ENCODE measurements around the gene ERG28. TPM values are rescaled to one million over a fixed set of nuclear protein-coding genes. Genes with fewer than 3 reads are reported as not detected.
A peak's percentile ranks its signal among the peaks of the same experiment; 100 is the strongest.

Gene ERG28
- total RNA-seq, 4 donors from 2014 or later: 3.7 to 6.4 (median 4.7) TPM

- ATAC-seq: no peak
Measured at GRCh38 chr14:75667099-75667765, 6.6 kb upstream of the ERG28 start.

DNA sequence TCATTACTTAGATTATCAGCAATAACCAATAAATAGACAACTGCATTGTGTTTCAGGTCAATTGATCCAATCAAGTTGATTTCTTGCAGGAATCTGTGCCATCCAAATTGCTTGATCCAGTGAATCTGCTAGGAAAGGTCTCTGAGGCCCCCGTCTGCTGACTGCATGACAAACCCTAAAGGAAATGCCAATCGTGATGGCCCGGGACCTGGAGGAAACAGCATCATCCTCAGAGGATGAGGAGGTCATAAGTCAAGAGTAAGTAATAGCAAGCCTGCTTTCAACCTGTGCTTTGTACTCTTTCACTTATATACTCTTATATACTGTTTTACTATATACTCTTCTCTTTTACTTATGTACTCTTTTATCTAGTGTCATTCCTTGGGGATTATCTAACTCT is 2.3 kb upstream of the ERG28 start:
- no peak for ATAC-seq
- TF ChIP-seq, protein P1, sequence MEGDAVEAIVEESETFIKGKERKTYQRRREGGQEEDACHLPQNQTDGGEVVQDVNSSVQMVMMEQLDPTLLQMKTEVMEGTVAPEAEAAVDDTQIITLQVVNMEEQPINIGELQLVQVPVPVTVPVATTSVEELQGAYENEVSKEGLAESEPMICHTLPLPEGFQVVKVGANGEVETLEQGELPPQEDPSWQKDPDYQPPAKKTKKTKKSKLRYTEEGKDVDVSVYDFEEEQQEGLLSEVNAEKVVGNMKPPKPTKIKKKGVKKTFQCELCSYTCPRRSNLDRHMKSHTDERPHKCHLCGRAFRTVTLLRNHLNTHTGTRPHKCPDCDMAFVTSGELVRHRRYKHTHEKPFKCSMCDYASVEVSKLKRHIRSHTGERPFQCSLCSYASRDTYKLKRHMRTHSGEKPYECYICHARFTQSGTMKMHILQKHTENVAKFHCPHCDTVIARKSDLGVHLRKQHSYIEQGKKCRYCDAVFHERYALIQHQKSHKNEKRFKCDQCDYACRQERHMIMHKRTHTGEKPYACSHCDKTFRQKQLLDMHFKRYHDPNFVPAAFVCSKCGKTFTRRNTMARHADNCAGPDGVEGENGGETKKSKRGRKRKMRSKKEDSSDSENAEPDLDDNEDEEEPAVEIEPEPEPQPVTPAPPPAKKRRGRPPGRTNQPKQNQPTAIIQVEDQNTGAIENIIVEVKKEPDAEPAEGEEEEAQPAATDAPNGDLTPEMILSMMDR (IDR thresholded peaks at IDR 0.05 in 4 of 5, conservative IDR thresholded peaks at IDR 0.05 in 1 of 5): no peak
- no peak for TF ChIP-seq POLR2A (IDR thresholded peaks at IDR 0.05)
- in situ Hi-C loops (cut with MboI; ENCODE audit: low sequenced_read_pairs in 4 of 4): no loop called here
- DNase-seq: no peak
- H3K36me3 ChIP-seq: no peaks in the 10 kb centered on the region
- H3K9me3 ChIP-seq: no peaks in the 10 kb centered on the region
- H3K4me1 ChIP-seq: peaks cover 25 to 27% of the 10 kb centered on the region in 2 donors
- intact Hi-C loops (cut with DNase I; ENCODE audit: low total_unique reads): loop anchor here (5.0 kb wide), 2 partner anchors 319 to 499 kb away; partner anchors contain the start of gene TGFB3
- H3K27me3 ChIP-seq: no peaks in the 10 kb centered on the region
- no peak overlapping the region for H3K27ac ChIP-seq
- H3K4me3 ChIP-seq: no peak overlapping the region

More at GRCh38 chr14:75667099-75667765, 6.6 kb upstream of the ERG28 start:
- intact Hi-C loops (cut with DNase I; ENCODE audit: low total_unique reads) (no loop called here), in situ Hi-C loops (cut with MboI; ENCODE audit: low sequenced_read_pairs in 4 of 4) (no loop called here)
- Histone ChIP-seq H3K27me3 (no peaks in the 10 kb centered on the region), H3K4me3 (no peak overlapping the region), H3K4me1 (peaks cover under 1% of the 10 kb centered on the region in 2 donors), H3K36me3 (peaks cover 5 to 17% of the 10 kb centered on the region in 2 donors), H3K27ac (no peak overlapping the region), H3K9me3 (no peaks in the 10 kb centered on the region)
- DNase-seq: no peak
- no peak for TF ChIP-seq POLR2A (IDR thresholded peaks at IDR 0.05)
- TF ChIP-seq, protein P1 (IDR thresholded peaks at IDR 0.05 in 4 of 5, conservative IDR thresholded peaks at IDR 0.05 in 1 of 5): no peak

DNA sequence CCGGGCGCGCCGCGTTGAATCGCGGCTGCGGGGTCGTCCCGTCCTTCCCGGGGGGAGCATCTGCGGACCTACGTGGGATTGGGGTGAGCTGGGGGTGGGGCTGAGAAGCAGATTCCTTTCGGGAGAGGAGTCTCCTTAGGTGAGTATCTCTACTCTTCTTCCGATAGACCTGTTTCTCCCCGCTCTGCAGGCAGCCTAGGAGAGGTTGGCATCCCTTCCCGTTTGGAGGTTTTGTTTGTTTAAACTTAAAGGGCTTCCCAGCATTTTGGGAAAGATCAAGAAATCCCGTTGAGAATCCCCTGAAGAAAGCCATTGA is 781 bp upstream of the ERG28 start:
- Histone ChIP-seq H3K27me3 (no peaks in the 10 kb centered on the region), H3K36me3 (no peaks in the 10 kb centered on the region), H3K4me3 (peak overlapping the region; percentile 72 to 98 (median 85)), H3K27ac (peak overlapping the region; percentile 77 to 86 (median 82)), H3K9me3 (no peaks in the 10 kb centered on the region), H3K4me1 (peaks cover 27 to 41% of the 10 kb centered on the region in 2 donors)
- in situ Hi-C loops (cut with MboI; ENCODE audit: low sequenced_read_pairs in 4 of 4) (no loop called here), intact Hi-C loops (cut with DNase I; ENCODE audit: low total_unique reads) (loop anchor here (5.0 kb wide), 2 partner anchors 321 to 501 kb away; partner anchors contain the start of gene TGFB3)
- ATAC-seq: peak in 1 of 2 donors; percentile 0
- no peak for DNase-seq
- TF ChIP-seq, protein P1 (IDR thresholded peaks at IDR 0.05 in 4 of 5, conservative IDR thresholded peaks at IDR 0.05 in 1 of 5): no peak
- TF ChIP-seq POLR2A (IDR thresholded peaks at IDR 0.05): no peak

GRCh38 chr14:75660238-75660629 is 442 bp downstream of the ERG28 start:
- no peaks in the 10 kb centered on the region for H3K27me3 ChIP-seq
- TF ChIP-seq POLR2A (IDR thresholded peaks at IDR 0.05): no peak
- TF ChIP-seq, protein P1 (IDR thresholded peaks at IDR 0.05 in 4 of 5, conservative IDR thresholded peaks at IDR 0.05 in 1 of 5): no peak
- intact Hi-C loops (cut with DNase I; ENCODE audit: low total_unique reads) (loop anchor here (5.0 kb wide), 2 partner anchors 322 to 502 kb away; partner anchors contain the start of gene TGFB3), in situ Hi-C loops (cut with MboI; ENCODE audit: low sequenced_read_pairs in 4 of 4) (no loop called here)
- H3K4me1 ChIP-seq: peaks cover 27 to 52% of the 10 kb centered on the region in 2 donors
- DNase-seq (no peak), ATAC-seq (no peak)
- peak overlapping the region; percentile 77 to 86 (median 82) for H3K27ac ChIP-seq
- H3K36me3 ChIP-seq: no peaks in the 10 kb centered on the region
- H3K9me3 ChIP-seq: no peaks in the 10 kb centered on the region
- peak overlapping the region; percentile 72 to 98 (median 85) for H3K4me3 ChIP-seq

Data from gastrocnemius medialis (tissue), 4 donors.